OCI-LY3 (cell line): ENCODE results near the gene CDC20B.

ENCODE experiments used
- CTCF ChIP-seq: fragments of 200-600, 300-600 bp; sonication (generic); IDR thresholded peaks from 2 replicates; pipeline ENCODE4 v1.5.1; 2014; ENCODE audit warnings: antibody characterized with exemption, low read length, low read depth
- EZH2phosphoT487 ChIP-seq: fragments of 200-600 bp; shearing (Covaris generic); IDR thresholded peaks from 2 replicates; pipeline ENCODE4 v1.6.1; 2018; ENCODE audit warnings: antibody characterized with exemption, mixed run types, low read depth

GRCh38 chr5:55064523-55064922 lies 108.5 kb downstream of the CDC20B start:
- no peak for TF ChIP-seq CTCF
- TF ChIP-seq EZH2phosphoT487: no peak
